GM12878 (cell line): ENCODE results near the gene CACNA2D2. TPM values are rescaled to one million over a fixed set of nuclear protein-coding genes. Genes with fewer than 3 reads are reported as not detected.

Experiments
- ATAC-seq: fragments of 200-7000 bp; cut with Tn5 transposase; 3 replicates; pipeline ENCODE4 v1.9.1; 2020; ENCODE audit warnings: mild to moderate bottlenecking, moderate library complexity
- BruUV-seq: library from RNA; stranded (reverse); fragments of 400-500 nt; replicated peaks from 2 replicates; lab custom pipeline; 2021; lab: Mats Ljungman, UMichigan
- CTCF ChIA-PET: fragments of 300-600 bp; sonication (Branson Sonifier 250); formaldehyde crosslinking; extraction: SDS; loops from one replicate; lab custom pipeline; 2021; ENCODE audit warnings: inconsistent platforms; lab: Yijun Ruan, JAX
- POLR2A ChIA-PET: fragments of 350-600 bp; formaldehyde crosslinking; extraction: SDS; loops from one replicate; lab custom pipeline; 2021; ENCODE audit warnings: inconsistent platforms; lab: Charles Lee
- RAD21 ChIA-PET: fragments of 300-600 bp; sonication (Branson Sonifier 250); formaldehyde crosslinking; loops from one replicate; lab custom pipeline; 2023; ENCODE audit warnings: antibody characterized with exemption; ENCODE audit not compliant: unreplicated experiment; lab: Charles Lee
- SMC1A ChIA-PET: fragments of 300-600 bp; sonication (Branson Sonifier 250); formaldehyde crosslinking; loops from one replicate; lab custom pipeline; 2023; ENCODE audit not compliant: unreplicated experiment, uncharacterized antibody; lab: Charles Lee
- DNase-seq: peaks from one replicate; pipeline ENCODE4 v3.0.0-alpha.2; 2011; ENCODE audit warnings: low read depth, low spot score
- FAIRE-seq: peaks from 3 replicates; lab custom pipeline; 2011; peaks lifted over from hg19 to GRCh38; lab: Jason Lieb, UNC
- H2AFZ ChIP-seq: 2 replicates; pipeline ENCODE4 v1.6.0; 2011; ENCODE audit warnings: low read depth, low read length, control low read depth; ENCODE audit not compliant: control insufficient read depth
- H3K27ac ChIP-seq: 2 replicates; pipeline ENCODE4 v1.5.1; 2011; ENCODE audit warnings: control low read depth; ENCODE audit not compliant: control insufficient read depth, insufficient read depth
- H3K27me3 ChIP-seq, 2 experiments: replicated peaks in 1 of 2; 2 replicates each; pipeline versions ENCODE4 v1.6.0 to v1.6.1; 2011; ENCODE audit warnings: low read length in 1 of 2; ENCODE audit not compliant: control insufficient read depth in 2 of 2, insufficient read depth in 2 of 2
- H3K36me3 ChIP-seq, 2 experiments: 2 replicates each; pipeline ENCODE4 v1.5.1; 2011; ENCODE audit warnings: low read length in 1 of 2; ENCODE audit not compliant: control insufficient read depth in 2 of 2, insufficient read depth in 2 of 2
- H3K4me1 ChIP-seq: 2 replicates; pipeline ENCODE4 v1.6.1; 2011; ENCODE audit warnings: mild to moderate bottlenecking, low read length, moderate library complexity, mixed read lengths; ENCODE audit not compliant: control insufficient read depth, insufficient read depth
- H3K4me2 ChIP-seq: 2 replicates; pipeline ENCODE4 v1.6.0; 2011; ENCODE audit warnings: control low read depth; ENCODE audit not compliant: control insufficient read depth, insufficient read depth
- H3K4me3 ChIP-seq: fragments of 200-600 bp; sonication (generic); 2 replicates; pipeline ENCODE4 v1.5.1; 2016
- H3K79me2 ChIP-seq: 2 replicates; pipeline ENCODE4 v1.6.0; 2011; ENCODE audit warnings: low read length; ENCODE audit not compliant: control insufficient read depth, insufficient read depth
- H3K9ac ChIP-seq: 2 replicates; pipeline ENCODE4 v1.8.0; 2011; ENCODE audit warnings: low read length, control low read depth, mixed read lengths; ENCODE audit not compliant: control insufficient read depth, insufficient read depth
- H3K9me3 ChIP-seq: replicated peaks from 3 replicates; pipeline ENCODE4 v1.5.1; 2011; ENCODE audit warnings: mild to moderate bottlenecking, low read length; ENCODE audit not compliant: control insufficient read depth, insufficient read depth
- H4K20me1 ChIP-seq: 2 replicates; pipeline ENCODE4 v1.6.0; 2011; ENCODE audit not compliant: control insufficient read depth, insufficient read depth
- CBFB ChIP-seq: IDR thresholded peaks from 2 replicates; pipeline ENCODE4 v1.6.1; 2016; ENCODE audit warnings: antibody characterized with exemption, low read depth
- CREM ChIP-seq: IDR thresholded peaks from 2 replicates; pipeline ENCODE4 v1.6.1; 2014; ENCODE audit warnings: antibody characterized with exemption, low read depth
- ETV6 ChIP-seq, 2 experiments: fragments of 450-650 bp in 1 of 2; IDR thresholded peaks in 1 of 2; conservative IDR thresholded peaks in 1 of 2; 2 replicates each; pipeline ENCODE4 v1.6.1; 2014; ENCODE audit warnings: antibody characterized with exemption in 1 of 2, borderline replicate concordance in 1 of 2, low read depth in 1 of 2, mild to moderate bottlenecking in 1 of 2, moderate library complexity in 1 of 2
- FOXM1 ChIP-seq: IDR thresholded peaks from 2 replicates; pipeline ENCODE4 v1.6.1; 2012; ENCODE audit warnings: low read depth, mild to moderate bottlenecking, inconsistent platforms, low read length, moderate library complexity
- IKZF1 ChIP-seq: fragments of 450-650 bp; conservative IDR thresholded peaks from 2 replicates; pipeline ENCODE4 v1.6.1; 2017; ENCODE audit warnings: antibody characterized with exemption, mild to moderate bottlenecking
- MEF2B ChIP-seq: fragments of 450-650 bp; IDR thresholded peaks from 2 replicates; pipeline ENCODE4 v1.6.1; 2018; ENCODE audit warnings: mild to moderate bottlenecking, moderate library complexity; ENCODE audit not compliant: partially characterized antibody, poor library complexity, severe bottlenecking
- NFXL1 ChIP-seq: fragments of 450-650 bp; IDR thresholded peaks from 2 replicates; pipeline ENCODE4 v1.6.1; 2017; ENCODE audit warnings: antibody characterized with exemption, mild to moderate bottlenecking, borderline replicate concordance
- NR2C1 ChIP-seq: fragments of 450-650 bp; IDR thresholded peaks from 2 replicates; pipeline ENCODE4 v1.6.1; 2017; ENCODE audit warnings: antibody characterized with exemption, mild to moderate bottlenecking, moderate library complexity
- NR2C2 ChIP-seq: IDR thresholded peaks from 2 replicates; pipeline ENCODE4 v1.6.1; 2011; ENCODE audit warnings: borderline replicate concordance, low read depth; ENCODE audit not compliant: control insufficient read depth, insufficient read length
- PML ChIP-seq: IDR thresholded peaks from 2 replicates; pipeline ENCODE4 v1.6.1; 2012; ENCODE audit warnings: low read length, inconsistent platforms
- POLR2AphosphoS2 ChIP-seq: IDR thresholded peaks from 2 replicates; pipeline ENCODE4 v1.6.1; 2011; ENCODE audit warnings: low read depth, mild to moderate bottlenecking, low read length, improper control_type of control experiment, moderate library complexity
- POLR2AphosphoS5 ChIP-seq: IDR thresholded peaks from 2 replicates; pipeline ENCODE4 v1.6.1; 2011; ENCODE audit warnings: mild to moderate bottlenecking, low read length, inconsistent platforms
- RB1 ChIP-seq: fragments of 450-650 bp; formaldehyde crosslinking; IDR thresholded peaks from 2 replicates; pipeline ENCODE4 v1.6.1; 2017; ENCODE audit warnings: mild to moderate bottlenecking, borderline replicate concordance
- RCOR1 ChIP-seq: conservative IDR thresholded peaks from 2 replicates; pipeline ENCODE4 v1.6.1; 2012; ENCODE audit warnings: low read depth, low read length, improper control_type of control experiment
- SRF ChIP-seq, 2 experiments: IDR thresholded peaks; 2 replicates each; pipeline ENCODE4 v1.6.1; 2011; ENCODE audit warnings: low read depth in 2 of 2, low read length in 2 of 2, mild to moderate bottlenecking in 1 of 2, moderate library complexity in 1 of 2
- TAF1 ChIP-seq: IDR thresholded peaks from 2 replicates; pipeline ENCODE4 v1.6.1; 2011; ENCODE audit warnings: mild to moderate bottlenecking, low read depth, low read length, borderline replicate concordance
- WRNIP1 ChIP-seq: IDR thresholded peaks from 2 replicates; pipeline ENCODE4 v1.6.1; 2011; ENCODE audit warnings: low read depth, low read length, improper control_type of control experiment, borderline replicate concordance
- ZBED1 ChIP-seq: IDR thresholded peaks from 2 replicates; pipeline ENCODE4 v1.6.1; 2016; ENCODE audit warnings: borderline replicate concordance
- WGBS: methylation state at CpG from one replicate; pipeline ENCODE4 v1.1.6; 2016; ENCODE audit warnings: low lambda C conversion rate; ENCODE audit not compliant: insufficient replicate concordance, insufficient coverage; ENCODE audit errors: missing lambda C conversion rate; 5-methylcytosine and 5-hydroxymethylcytosine counted together
- in situ Hi-C: fragments of 300-500 bp; cut with MboI; formaldehyde crosslinking; loops from 9 replicates; pipeline ENCODE4 v1.14.3; 2018; ENCODE audit warnings: mixed read lengths
- intact Hi-C: fragments of 100-400 bp; cut with micrococcal nuclease; formaldehyde crosslinking; loops from one replicate; pipeline ENCODE4 v1.14.2; 2022; ENCODE audit not compliant: unreplicated experiment
- polyA plus RNA-seq, 11 experiments: library from polyadenylated mRNA; depleted of rRNA in 4 of 11; unstranded in 6 of 11; stranded (reverse) in 5 of 11; fragments of >200 nt; fragmentation: Nextera tagmentation in 4 of 11; fragmentation: Illumina TruSeq in 1 of 11; extraction: Ambion mirVana in 4 of 11; extraction: Trizol in 1 of 11; gene quantifications; 1 replicate in 1 of 11; 2 replicates in 10 of 11; pipeline versions ENCODE4 v1.2.1 to v1.2.3, GENCODE V29; 2011 to 2016; ENCODE audit warnings: inconsistent platforms in 2 of 11, missing spikeins in 2 of 11, low read depth in 1 of 11
- total RNA-seq, 4 experiments: library from RNA; depleted of rRNA in 3 of 4; stranded (reverse); fragments of >200 nt in 3 of 4; fragmentation: Illumina TruSeq in 1 of 4; extraction: Trizol in 1 of 4; gene quantifications; 2 replicates each; pipeline versions ENCODE4 v1.2.1 to v1.2.3, GENCODE V29; 2013 to 2021

The CACNA2D2 gene
- total and polyA plus RNA-seq, 10 of the 15 experiments (the other 5 are each of a cell fraction or from before 2014, with no cell fraction given): 0.03 to 0.07 TPM; not detected in 8

GRCh38 chr3:50517721-50518206, 14.3 kb upstream of the CACNA2D2 start:
- in situ Hi-C loops: loop anchor here (5.0 kb wide), 1 partner anchor 95 kb away; the partner anchor contains the start of gene CISH
- Histone ChIP-seq H2AFZ (no peak overlapping the region), H3K36me3 (no peaks in the 10 kb centered on the region), H3K4me2 (no peak overlapping the region), H3K79me2 (no peaks in the 10 kb centered on the region), H3K27me3 (peaks cover 0 to 5% of the 10 kb centered on the region in 2 experiments), H3K4me1 (no peaks in the 10 kb centered on the region), H3K27ac (no peak overlapping the region), H3K9me3 (no peaks in the 10 kb centered on the region), H3K4me3 (no peak overlapping the region), H3K9ac (no peak overlapping the region), H4K20me1 (no peaks in the 10 kb centered on the region)
- no peak for FAIRE-seq
- intact Hi-C loops: loop anchor here (2.0 kb wide), 1 partner anchor 25 kb away; no protein-coding TSS in a partner anchor
- BruUV-seq: no TSS peak
- ChIA-PET POLR2A (interaction anchor here (0.6 to 0.7 kb wide), 2 partner anchors 100 to 167 kb away, joined by 4 to 6 read pairs; partner anchors contain the start of genes CYB561D2 and NPRL2), SMC1A (interaction anchor here (1.3 kb wide), 1 partner anchor 94 kb away, joined by 3 read pairs; the partner anchor contains the start of gene CISH), CTCF (interaction anchor here (1.0 to 6.5 kb wide), 3 partner anchors 25 to 135 kb away, joined by 3 to 28 read pairs (median 6); no protein-coding TSS in a partner anchor), RAD21 (interaction anchor here (1.0 to 1.6 kb wide), 3 partner anchors 25 to 98 kb away, joined by 3 to 5 read pairs (median 4); partner anchors contain the start of gene CISH)
- TF ChIP-seq IKZF1 (no peak), WRNIP1 (no peak), ZBED1 (no peak)
- no peak for DNase-seq
- ATAC-seq: no peak
- WGBS: 16% methylated on average over 4 of the region's 4 CpGs

DNA sequence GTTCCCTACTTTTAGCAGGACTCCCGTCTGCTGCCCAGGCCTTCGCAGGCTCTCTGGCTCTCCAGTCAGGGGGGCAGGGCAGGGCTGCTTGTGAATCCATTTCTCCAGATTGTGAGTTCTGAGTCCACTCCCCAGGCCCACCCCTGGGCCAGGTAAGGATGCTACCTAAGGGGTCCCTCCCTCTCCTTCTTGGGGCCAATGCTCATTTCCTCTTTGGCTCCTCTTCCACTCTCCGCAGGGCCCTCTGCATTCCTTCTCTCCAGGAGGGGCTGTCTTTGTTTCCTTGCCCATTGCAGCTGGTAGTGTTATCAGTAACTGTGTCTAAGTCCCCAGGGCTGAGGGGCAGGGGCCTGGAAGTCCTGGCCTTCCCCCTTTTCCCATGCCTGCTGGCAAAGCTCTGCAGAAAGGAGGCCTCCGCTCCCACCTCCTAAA, 13.0 kb upstream of the CACNA2D2 start:
- BruUV-seq: no TSS peak
- Histone ChIP-seq H3K4me2 (no peak overlapping the region), H2AFZ (no peak overlapping the region), H3K4me1 (no peaks in the 10 kb centered on the region), H4K20me1 (no peaks in the 10 kb centered on the region), H3K27me3 (peaks cover 0 to 5% of the 10 kb centered on the region in 2 experiments), H3K27ac (no peak overlapping the region), H3K36me3 (no peaks in the 10 kb centered on the region), H3K4me3 (no peak overlapping the region), H3K9me3 (no peaks in the 10 kb centered on the region), H3K9ac (no peak overlapping the region), H3K79me2 (no peaks in the 10 kb centered on the region)
- FAIRE-seq: no peak
- ATAC-seq: no peak
- CTCF ChIA-PET: interaction anchor here (1.5 to 6.5 kb wide), 2 partner anchors 26 to 95 kb away, joined by 4 to 28 read pairs; partner anchors contain the start of gene CISH
- RAD21 ChIA-PET: interaction anchor here (1.6 kb wide), 1 partner anchor 100 kb away, joined by 3 read pairs; no protein-coding TSS in a partner anchor
- in situ Hi-C loops: loop anchor here (5.0 kb wide), 1 partner anchor 96 kb away; the partner anchor contains the start of gene CISH
- SMC1A ChIA-PET: interaction anchor here (1.3 kb wide), 1 partner anchor 95 kb away, joined by 3 read pairs; the partner anchor contains the start of gene CISH
- 31% methylated on average over 4 of the region's 4 CpGs for WGBS
- POLR2A ChIA-PET: no interaction called here
- DNase-seq: no peak
- intact Hi-C loops: no loop called here
- no peak for TF ChIP-seq NR2C1
- no peak for TF ChIP-seq MEF2B
- no peak for TF ChIP-seq NR2C2
- TF ChIP-seq FOXM1: no peak
- TF ChIP-seq CBFB: no peak
- no peak for TF ChIP-seq POLR2AphosphoS2
- no peak for TF ChIP-seq TAF1
- no peak for TF ChIP-seq RCOR1
- no peak for TF ChIP-seq PML
- no peak for TF ChIP-seq POLR2AphosphoS5
- TF ChIP-seq SRF (IDR thresholded peaks at IDR 0.05; ENCODE audit: low read depth in 2 of 2, low read length in 2 of 2): no peak
- no peak for TF ChIP-seq RB1
- no peak for TF ChIP-seq NFXL1
- no peak for TF ChIP-seq CREM
- no peak for TF ChIP-seq ETV6 (conservative IDR thresholded peaks at IDR 0.05 in 1 of 2, IDR thresholded peaks at IDR 0.05 in 1 of 2; ENCODE audit: borderline replicate concordance in 1 of 2, low read depth in 1 of 2)
